AG08395 (cell line): ENCODE measurements around the gene PTPN14.

ENCODE experiments used
- DNase-seq: peaks from one replicate; pipeline ENCODE4 v3.0.0; 2012; ENCODE audit warnings: mixed read lengths, low spot score

Gene PTPN14

GRCh38 chr1:214568328-214568727 lies 16.9 kb upstream of the PTPN14 start:
- DNase-seq: peak; percentile 9

- DNase-seq: no peak
Measured at GRCh38 chr1:214567481-214567980, 16.1 kb upstream of the PTPN14 start.

DNA sequence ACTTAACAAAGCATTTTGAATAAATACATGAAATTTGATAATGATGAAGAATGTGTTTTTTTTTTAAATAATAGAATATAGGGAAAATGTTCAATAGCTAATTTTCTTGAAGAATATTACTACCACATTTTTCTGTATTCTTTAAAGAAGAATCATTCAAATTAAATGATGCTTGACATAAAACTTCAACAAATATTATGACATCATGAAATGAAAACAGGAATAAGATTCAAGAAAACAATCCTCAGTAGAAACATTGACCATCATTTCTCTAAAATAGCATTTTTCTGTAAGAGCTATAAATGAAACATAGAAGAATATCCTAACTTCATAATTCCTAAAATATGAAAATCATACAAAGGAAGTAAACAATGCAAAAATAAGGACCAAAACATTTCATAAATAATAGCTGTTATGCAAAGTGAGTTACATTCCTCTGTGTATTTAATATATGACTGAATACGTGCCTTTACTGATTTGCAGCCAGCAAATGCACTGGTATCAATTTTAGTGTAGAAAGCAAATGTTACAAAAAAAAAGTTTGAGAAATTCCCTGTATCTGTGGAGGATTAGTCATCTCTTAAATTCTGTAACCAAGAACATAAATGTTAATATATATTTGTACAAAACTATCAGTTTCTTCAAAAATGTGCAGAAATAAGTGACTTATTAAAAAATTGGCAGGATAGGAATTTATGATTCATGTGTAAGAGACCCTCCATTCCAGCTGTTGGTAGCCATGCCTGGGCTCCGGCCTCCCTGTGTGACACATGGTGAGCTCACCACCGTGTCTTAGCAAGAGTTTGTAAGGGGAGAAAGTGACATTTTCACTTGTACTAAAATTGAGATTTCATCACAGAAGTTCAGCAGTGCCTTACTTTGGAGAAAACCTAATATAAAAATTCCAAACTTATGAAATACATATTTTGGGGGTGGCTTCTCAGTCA lies 15.0 kb upstream of the PTPN14 start:
- DNase-seq: peak; percentile 66

GRCh38 chr1:214565310-214565709 lies 13.9 kb upstream of the PTPN14 start:
- no peak for DNase-seq

DNA sequence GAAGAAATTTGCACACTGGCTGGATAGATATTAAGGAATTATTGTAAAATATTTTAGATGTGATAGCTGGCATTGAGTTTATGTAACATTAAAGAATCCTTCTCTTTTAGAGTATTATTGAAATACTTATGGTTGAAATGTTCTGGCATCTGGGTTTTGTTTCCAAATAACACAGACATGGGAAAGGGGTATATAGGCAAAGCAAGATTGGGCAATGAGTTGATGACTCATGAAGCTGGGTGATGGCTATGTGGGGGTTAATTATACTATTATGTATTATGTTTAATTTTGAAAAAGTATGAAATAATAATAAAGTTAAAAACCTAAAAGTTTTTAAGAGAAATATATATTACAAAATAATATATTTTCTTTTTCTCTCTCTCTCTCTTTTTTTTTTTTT lies 12.5 kb upstream of the PTPN14 start:
- no peak for DNase-seq

DNA sequence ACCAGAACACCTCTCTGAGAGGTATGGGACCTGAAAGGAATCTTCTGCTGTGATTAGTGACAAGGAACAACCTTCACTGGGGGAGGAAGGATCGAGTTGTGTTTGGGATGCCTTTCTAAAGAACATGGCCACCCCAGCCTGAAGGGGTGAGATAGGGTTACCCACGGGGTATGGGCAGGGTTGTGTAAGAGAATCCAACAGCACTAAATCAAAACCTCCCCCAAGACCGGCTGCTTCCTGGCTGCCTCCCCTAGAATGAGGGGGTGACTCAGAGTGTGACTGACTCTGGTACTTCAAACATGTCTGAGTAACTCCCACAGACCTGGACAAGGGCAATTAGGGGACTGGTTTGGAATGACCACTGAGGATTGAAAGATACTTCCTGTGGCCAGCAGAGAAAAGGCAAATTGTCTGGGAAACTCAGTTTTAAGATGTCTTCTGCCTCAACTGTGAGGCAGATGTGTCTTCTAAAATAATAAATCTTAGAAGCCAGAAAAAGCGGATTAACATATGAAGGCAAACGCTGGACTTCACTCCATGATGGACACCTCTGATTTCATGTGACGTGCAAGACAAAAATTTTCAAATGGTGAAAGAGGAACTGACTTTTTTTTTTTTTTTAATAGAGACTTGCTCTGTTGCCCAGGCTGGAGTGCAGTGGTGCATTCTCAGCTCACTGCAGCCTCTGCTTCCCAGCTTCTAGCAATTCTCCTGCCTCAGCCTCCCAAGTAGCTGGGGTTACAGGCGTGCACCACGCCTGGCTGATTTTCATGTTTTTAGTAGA lies 6.7 kb upstream of the PTPN14 start:
- peak; percentile 85 for DNase-seq

DNA sequence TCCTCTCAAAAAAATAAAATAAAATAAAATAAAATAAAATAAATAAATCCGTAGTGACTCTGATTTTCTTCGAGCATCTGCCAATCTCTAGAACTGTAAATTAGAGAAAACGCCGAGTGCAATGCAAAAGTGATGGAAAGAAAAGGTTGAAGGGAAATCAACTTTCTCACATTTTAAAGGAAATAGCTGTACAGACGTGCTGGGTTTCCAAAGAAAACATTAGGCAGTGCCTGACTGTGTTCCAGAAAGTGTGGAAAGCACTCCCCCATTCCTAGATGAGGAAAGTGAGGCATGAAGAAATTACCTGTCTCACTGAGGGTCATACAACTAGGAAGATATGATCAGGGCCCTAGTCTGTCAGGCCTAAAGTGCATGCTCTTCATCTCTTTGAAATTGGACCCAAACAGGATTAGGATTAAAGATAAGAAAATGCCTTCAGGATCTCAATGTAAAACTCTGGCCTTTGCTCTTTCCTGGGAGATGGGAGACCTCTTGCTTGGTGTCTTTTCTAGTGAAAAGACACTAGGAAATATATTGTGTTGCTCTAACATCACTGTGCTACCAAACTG lies 1.8 kb upstream of the PTPN14 start:
- DNase-seq: no peak

DNA sequence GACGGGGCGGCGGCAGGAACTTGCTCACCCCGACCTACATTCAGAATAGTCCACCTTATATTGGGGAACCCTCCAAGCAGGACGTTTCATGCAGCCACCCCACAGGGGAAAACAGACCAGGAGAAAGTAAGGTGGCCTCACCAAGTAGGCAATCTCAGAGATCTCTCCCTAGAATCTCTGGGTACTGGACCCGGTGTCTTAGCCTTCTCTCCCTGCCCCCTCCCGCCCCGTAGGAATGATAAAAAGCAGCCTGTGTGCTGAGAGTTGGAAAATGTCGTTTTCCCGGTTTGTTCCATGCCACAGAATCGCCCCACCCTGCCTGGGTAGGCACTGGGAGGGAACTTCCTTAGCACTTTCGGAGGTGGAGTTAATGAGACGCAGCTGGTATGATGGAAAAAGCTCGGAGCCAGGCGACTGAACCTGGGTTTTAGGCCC lies 789 bp upstream of the PTPN14 start:
- peak; percentile 80 for DNase-seq

DNA sequence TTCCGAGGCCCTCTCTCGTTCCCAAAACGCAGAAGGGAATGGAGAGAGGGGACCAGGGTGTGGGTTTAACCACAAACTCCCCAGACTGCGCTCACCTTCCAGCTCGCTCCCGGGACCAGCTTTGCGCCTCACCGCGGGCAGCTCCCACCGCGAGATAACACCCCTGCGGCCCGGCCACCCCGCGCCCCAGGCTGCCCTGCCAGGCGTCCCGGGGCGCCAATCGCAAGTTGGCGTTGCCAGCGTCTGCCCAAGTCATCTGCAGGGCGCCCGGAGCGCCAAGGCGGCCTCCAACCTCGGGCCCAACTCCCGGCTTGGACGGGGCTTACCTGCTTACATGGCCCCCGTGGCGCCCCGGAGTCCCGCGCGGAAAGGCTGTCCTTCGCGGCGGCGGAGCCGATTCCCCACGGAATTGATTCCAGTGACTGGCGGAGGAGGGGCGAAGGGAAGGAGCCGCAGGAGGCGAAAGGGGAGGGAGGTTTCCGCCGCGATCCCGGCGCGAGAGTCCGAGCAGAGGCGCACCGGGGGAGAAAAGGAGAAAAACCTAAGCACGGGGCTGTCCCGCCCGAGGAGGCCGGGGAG lies 456 bp downstream of the PTPN14 start:
- DNase-seq: peak; percentile 15

DNA sequence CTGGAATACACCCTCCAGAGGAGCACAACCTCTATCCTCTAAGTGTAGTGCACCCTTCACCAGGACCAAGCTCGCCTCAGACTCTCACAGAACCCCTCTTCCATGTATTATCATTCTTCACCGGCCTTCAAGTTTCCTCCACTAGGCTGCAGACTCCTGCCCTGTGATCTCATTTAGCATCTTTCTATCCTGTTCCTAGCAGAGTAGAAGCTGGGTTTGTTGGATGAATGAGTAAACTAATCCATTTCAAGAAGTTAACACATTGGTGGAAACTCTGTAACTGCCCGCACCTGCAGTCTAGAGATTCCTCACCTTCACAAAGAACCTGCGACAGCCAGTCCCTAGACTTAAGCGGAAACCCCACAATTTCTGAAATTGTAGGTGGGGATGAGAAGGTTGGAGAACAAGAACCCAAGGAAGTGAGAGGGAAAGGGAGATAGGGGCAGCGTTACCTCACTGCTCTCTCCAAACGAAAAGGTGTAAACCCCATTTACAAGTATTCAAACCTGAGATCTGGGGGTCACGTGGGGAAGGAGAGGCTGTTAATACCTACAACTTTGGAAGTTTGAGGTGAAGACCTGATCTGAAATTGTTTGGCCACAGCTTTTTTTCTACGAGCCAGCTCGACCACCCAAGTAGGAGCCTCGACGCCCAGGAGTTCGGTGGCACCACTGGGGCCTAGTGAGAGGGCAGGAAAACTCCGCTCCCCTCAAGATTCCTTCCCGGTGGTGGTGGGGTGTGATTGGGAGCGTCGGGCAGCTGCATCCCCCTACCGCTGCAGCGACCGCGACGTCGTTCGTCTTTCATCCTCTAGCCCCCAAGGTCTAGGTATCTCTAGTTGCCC lies 1.2 kb downstream of the PTPN14 start:
- peak; percentile 44 for DNase-seq

DNA sequence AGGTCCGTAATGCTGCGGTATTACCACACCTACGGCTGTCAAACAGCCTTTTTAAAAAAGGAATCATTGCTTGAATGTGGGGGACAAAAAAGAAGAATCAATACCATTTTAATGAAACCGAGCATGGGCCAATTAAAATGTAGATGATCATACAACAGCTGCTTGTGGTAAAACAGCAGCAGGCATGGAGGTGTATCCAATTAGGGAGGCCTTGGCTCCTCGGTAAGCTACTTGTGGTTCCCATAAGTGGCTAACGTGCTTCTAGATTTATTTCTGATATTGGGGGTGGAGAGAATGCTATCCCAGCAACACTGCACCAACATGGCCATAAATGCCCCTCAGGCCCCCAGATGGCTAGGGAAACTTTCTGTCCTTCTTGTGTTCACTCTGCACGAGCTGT lies 1.8 kb downstream of the PTPN14 start:
- no peak for DNase-seq

GRCh38 chr1:214548988-214549387 lies 2.4 kb downstream of the PTPN14 start:
- DNase-seq: peak; percentile 62

- no peak for DNase-seq
Measured at GRCh38 chr1:214548271-214548670, 3.1 kb downstream of the PTPN14 start.

DNA sequence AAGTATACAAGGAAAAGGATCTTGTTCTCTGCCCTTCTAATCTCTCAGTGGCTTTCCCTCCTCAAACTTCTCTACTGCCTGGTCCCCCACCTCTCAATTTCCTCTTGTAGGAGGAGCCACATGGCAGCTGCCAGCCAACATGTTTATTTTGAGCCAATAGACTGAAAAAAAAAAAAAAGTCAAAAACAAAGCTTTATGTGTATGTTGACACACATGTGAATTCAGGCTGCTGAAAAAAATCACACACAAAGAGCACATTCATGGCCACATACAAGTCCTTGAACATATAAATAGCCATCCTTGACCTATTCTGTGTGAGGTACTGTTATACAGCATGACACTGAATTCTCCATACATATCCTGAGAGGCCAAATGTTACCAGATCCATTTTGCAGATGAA lies 3.7 kb downstream of the PTPN14 start:
- no peak for DNase-seq

- DNase-seq: no peak
Measured at GRCh38 chr1:214546886-214547641, 4.3 kb downstream of the PTPN14 start.

- DNase-seq: no peak
Measured at GRCh38 chr1:214546084-214546483, 5.3 kb downstream of the PTPN14 start.

DNA sequence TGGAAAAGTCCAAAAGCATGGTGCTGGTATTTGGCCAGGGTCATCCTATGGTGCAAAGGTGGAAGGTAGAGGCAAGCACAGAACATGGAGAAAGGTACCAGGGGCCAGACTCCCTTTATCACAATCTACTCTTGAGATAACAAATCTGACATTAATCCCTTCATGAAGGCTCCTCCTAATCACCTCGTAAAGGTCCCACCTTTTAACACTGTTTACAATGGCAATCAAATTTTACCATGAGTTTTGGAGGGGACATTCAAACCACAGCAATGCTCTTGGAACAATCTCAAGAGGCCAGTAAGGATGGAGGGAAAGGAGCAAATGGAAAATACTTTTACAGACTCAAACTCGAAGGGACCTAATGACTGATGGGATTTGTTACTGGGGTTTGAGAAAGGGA lies 6.1 kb downstream of the PTPN14 start:
- no peak for DNase-seq

- DNase-seq: no peak
Measured at GRCh38 chr1:214544791-214545190, 6.6 kb downstream of the PTPN14 start.

DNA sequence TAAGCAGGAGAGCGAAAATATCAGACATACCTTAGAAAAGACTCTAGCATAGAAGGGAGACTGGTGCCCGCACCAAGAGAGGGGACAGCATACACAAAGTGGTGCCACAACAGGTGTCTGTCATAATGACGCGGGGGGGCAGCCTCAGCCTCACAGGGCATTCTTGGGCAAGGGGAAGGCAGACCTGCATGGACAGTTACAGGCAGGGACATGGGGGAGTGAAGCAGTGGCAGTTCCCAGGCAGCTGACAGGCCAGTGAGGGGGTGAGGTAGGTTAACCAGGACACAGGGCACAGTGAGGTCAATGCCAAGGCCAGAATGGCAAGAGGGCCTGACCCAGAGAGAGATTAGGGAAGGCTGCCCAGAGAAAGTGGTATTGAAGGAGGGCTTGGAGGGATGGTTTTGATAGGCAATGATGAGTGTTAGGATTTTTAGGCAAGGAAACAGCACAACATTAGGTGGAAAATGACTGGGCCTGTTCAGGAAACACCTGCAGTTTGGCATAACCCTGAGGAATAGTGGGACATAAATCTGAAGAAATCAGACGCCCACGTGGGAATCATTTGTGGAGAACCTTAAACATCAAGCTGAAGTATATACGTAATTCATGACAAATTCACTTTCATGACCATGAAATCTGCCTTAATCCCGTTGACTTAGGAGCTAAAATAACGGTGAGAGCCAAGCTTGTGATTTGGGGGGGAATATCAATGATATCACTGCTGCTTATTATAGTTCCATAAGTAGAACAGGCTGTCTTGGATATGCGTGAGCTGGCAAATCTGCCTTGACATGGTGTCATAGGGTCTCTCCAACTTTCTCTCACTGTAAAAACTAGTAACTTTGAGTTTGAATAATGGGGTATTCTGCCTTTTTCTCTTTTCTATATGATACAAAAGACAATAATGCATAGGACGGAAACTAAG lies 8.9 kb downstream of the PTPN14 start:
- DNase-seq: no peak
